AG04450 (cell line): ENCODE data around the gene TSR3. TPM values are rescaled to one million over a fixed set of nuclear protein-coding genes. Genes with fewer than 3 reads are reported as not detected.

Source experiments
- CTCF ChIA-PET: fragments of 300-600, 350-600 bp; formaldehyde crosslinking; extraction: SDS; loops from one replicate; lab custom pipeline; 2022; ENCODE audit warnings: antibody characterized with exemption, inconsistent platforms; lab: Charles Lee
- POLR2A ChIA-PET: fragments of 350-600 bp; formaldehyde crosslinking; extraction: SDS; loops from one replicate; lab custom pipeline; 2021; ENCODE audit warnings: antibody characterized with exemption, inconsistent platforms; lab: Yijun Ruan, JAX
- DNase-seq: peaks from one replicate; pipeline ENCODE4 v3.0.0-alpha.2; 2011; ENCODE audit warnings: low read depth, low spot score
- H3K27ac ChIP-seq: one replicate; pipeline ENCODE4 v1.5.1; 2012; ENCODE audit warnings: low read depth, low read length, control low read depth
- H3K27me3 ChIP-seq: one replicate; pipeline ENCODE4 v1.6.0; 2012; ENCODE audit warnings: low read length; ENCODE audit not compliant: control insufficient read depth, insufficient read depth
- H3K4me3 ChIP-seq: 2 replicates; pipeline ENCODE4 v1.5.1; 2011; ENCODE audit warnings: mild to moderate bottlenecking, low read depth, low read length, control low read depth
- H3K9me3 ChIP-seq: 2 replicates; pipeline ENCODE4 v1.5.1; 2012; ENCODE audit warnings: low read length; ENCODE audit not compliant: control insufficient read depth, insufficient read depth
- polyA plus RNA-seq: library from polyadenylated mRNA; depleted of rRNA; stranded (reverse); fragments of >200 nt; gene quantifications from 2 replicates; pipeline ENCODE4 v1.2.3, GENCODE V29; 2011
- TF ChIP-seq, protein P1 (sequence below): IDR thresholded peaks from 2 replicates; pipeline ENCODE4 v1.5.1; 2011; ENCODE audit warnings: low read depth, low read length, control low read depth, inconsistent platforms

Gene TSR3
- polyA plus RNA-seq, 1 experiment = 34.4 TPM

DNA sequence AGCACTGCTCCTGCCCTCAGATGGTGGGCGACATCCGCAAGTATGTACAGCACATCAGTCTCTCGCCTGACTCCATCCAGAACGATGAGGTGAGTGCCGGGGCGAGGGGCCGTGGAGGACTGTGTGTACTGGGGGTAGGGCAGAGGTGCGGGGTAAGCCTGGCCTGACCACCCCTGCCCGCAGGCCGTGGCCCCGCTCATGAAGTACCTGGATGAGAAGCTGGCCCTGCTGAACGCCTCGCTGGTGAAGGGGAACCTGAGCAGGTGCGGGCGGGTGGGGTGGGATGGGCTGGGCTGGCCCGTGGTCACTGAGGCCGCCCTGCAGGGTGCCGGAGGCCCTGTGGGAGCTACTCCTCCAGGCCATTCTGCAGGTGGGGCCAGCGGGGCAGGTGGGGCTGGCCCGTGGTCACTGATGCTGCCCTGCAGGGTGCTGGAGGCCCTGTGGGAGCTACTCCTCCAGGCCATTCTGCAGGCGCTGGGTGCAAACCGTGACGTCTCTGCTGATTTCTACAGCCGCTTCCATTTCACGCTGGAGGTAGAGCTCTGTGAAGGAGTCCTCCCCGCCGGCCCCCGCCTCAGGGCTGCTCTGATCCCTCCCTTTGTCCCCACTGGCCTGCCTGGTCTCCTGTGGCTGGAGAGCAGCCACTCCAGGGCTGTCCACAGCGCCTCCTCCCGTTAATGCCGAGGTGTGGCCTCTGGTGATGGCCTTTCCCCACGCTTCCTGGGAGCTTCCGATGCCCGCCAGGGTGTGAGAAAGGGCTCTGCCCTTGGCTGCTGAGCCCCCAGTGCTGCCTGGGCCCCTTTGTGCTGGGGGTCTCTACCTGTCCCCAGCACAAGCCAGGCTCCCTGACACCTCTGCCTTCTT lies 5.0 kb downstream of the TSR3 start:
- DNase-seq = no peak
- Histone ChIP-seq H3K9me3 (no peaks in the 10 kb centered on the region; the same call in 1 of the 2 replicates), H3K27ac (no peak overlapping the region), H3K4me3 (no peak overlapping the region), H3K27me3 (no peaks in the 10 kb centered on the region)
- TF ChIP-seq, protein P1, sequence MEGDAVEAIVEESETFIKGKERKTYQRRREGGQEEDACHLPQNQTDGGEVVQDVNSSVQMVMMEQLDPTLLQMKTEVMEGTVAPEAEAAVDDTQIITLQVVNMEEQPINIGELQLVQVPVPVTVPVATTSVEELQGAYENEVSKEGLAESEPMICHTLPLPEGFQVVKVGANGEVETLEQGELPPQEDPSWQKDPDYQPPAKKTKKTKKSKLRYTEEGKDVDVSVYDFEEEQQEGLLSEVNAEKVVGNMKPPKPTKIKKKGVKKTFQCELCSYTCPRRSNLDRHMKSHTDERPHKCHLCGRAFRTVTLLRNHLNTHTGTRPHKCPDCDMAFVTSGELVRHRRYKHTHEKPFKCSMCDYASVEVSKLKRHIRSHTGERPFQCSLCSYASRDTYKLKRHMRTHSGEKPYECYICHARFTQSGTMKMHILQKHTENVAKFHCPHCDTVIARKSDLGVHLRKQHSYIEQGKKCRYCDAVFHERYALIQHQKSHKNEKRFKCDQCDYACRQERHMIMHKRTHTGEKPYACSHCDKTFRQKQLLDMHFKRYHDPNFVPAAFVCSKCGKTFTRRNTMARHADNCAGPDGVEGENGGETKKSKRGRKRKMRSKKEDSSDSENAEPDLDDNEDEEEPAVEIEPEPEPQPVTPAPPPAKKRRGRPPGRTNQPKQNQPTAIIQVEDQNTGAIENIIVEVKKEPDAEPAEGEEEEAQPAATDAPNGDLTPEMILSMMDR = no peak
- ChIA-PET POLR2A (interaction anchor here (0.6 kb wide), 1 partner anchor 62 kb away, joined by 3 read pairs; no protein-coding TSS in a partner anchor), CTCF (no interaction called here)

DNA sequence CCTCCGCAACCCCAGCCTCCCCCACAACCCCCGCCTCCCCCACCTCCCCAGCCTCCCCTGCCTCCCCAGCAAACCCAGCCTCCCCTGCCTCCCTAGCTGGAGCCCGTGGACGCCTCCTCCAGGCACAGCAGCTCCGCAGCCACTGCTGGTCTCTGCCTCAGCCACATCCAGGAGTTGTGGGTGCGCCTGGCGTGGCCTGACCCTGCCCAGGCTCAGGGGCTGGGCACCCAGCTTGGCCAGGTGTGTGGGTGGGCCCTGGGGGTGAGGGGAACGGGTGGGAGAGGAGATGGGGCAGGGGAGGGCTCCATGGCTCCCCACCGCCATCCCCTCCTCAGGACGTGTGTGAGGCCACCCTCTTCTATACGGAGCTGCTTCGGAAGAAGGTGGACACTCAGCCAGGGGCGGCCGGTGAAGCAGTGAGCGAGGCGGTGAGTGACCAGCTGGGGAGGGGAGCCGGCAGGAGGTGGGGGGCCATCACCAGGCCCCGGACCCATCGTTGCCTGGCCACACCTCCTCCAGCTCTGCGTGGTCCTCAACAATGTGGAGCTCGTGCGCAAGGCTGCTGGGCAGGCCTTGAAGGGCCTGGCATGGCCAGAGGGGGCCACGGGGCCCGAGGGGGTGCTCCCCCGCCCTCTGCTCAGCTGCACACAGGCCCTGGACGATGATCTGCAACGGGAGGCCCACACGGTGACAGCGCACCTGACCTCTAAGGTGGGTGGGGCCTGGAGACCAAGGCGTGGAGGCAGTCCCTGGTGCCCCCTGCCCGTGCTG lies 5.8 kb downstream of the TSR3 start:
- Histone ChIP-seq H3K27me3 (no peaks in the 10 kb centered on the region), H3K9me3 (no peaks in the 10 kb centered on the region; the same call in 1 of the 2 replicates), H3K27ac (no peak overlapping the region), H3K4me3 (no peak overlapping the region)
- TF ChIP-seq, protein P1 = no peak
- DNase-seq = no peak
- POLR2A ChIA-PET = no interaction called here
- CTCF ChIA-PET = no interaction called here

DNA sequence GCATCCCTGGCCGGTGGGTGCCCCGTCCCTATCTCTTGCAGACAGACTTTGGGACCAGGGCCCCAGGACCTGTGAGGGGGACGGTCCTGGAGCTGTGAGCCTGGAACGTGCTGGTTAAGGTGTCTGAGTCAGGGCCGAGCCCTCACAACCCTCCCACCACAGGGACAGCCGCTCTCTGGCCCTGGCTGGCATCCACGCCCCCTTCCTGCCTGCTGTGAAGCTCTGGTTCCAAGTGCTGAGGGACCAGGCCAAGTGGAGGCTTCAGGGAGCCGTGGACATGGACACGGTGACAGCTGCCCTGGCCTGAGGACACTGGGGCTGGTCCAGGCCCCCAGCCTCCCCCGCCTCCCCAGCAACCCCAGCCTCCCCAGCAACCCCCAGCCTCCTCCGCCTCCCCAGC lies 6.6 kb downstream of the TSR3 start:
- TF ChIP-seq, protein P1 = no peak
- POLR2A ChIA-PET = no interaction called here
- H3K27me3 ChIP-seq = no peaks in the 10 kb centered on the region
- no peaks in the 10 kb centered on the region; the same call in 1 of the 2 replicates for H3K9me3 ChIP-seq
- no peak overlapping the region for H3K27ac ChIP-seq
- no peak for DNase-seq
- no peak overlapping the region for H3K4me3 ChIP-seq
- CTCF ChIA-PET = no interaction called here

DNA sequence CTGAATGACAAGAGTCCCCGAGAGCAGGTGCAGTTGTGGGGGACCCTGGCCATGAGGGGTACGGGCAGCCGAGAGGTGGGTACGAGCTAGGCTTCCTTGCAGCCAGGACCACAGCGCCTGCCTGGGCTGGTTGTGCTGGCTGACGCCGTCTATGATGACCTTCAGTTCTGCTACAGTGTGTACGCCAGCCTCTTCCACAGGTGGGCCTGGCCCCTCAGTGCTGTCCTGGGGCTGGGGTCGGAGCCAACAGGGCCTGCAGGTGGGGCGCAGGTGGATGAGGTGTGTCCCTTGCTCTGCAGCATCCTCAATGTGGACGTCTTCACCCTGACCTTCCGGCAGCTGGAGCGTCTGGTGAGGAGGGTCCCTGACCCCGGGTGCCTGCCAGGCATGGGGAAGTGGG lies 7.2 kb downstream of the TSR3 start:
- Histone ChIP-seq H3K27ac (no peak overlapping the region), H3K9me3 (no peaks in the 10 kb centered on the region; the same call in 1 of the 2 replicates), H3K4me3 (no peak overlapping the region), H3K27me3 (no peaks in the 10 kb centered on the region)
- ChIA-PET CTCF (interaction anchor here (0.5 to 0.6 kb wide), 2 partner anchors 9 to 14 kb away, joined by 3 to 6 read pairs; no protein-coding TSS in a partner anchor), POLR2A (no interaction called here)
- TF ChIP-seq, protein P1 = no peak
- no peak for DNase-seq
